ENCODE results near the gene LCOR. TPM values are rescaled to one million over a fixed set of nuclear protein-coding genes. Genes with fewer than 3 reads are reported as not detected.
"Not testable (repeated sequence)": the region's sequence is repeated elsewhere in the genome, so short reads cannot be mapped to it uniquely, and the experiment has no call there.

The LCOR gene
- polyA plus RNA-seq, 3 donors, result 28.9 to 30.5 (median 29.1) TPM

GRCh38 chr10:96832721-96833219 is 672 bp downstream of the LCOR start:
- peak in 10 of 11 donors; percentile 55 to 79 (median 72) for DNase-seq (ENCODE audit: extremely low read depth in 1 of 11, low read depth in 9 of 11, low spot score in 4 of 11)

GRCh38 chr10:96833220-96834001 is 1.3 kb downstream of the LCOR start:
- peak in 9 of 11 donors; percentile 10 to 44 (median 31) for DNase-seq (ENCODE audit: extremely low read depth in 1 of 11, low read depth in 9 of 11, low spot score in 4 of 11)

GRCh38 chr10:96834120-96834519 is 2.0 kb downstream of the LCOR start:
- DNase-seq (ENCODE audit: extremely low read depth in 1 of 11, low read depth in 9 of 11, low spot score in 4 of 11), result no peak

- DNase-seq (ENCODE audit: extremely low read depth in 1 of 11, low read depth in 9 of 11, low spot score in 4 of 11), result no peak
Measured at GRCh38 chr10:96835899-96836298, 3.8 kb downstream of the LCOR start.

GRCh38 chr10:96838529-96838928 is 6.4 kb downstream of the LCOR start:
- DNase-seq (ENCODE audit: extremely low read depth in 1 of 11, low read depth in 9 of 11, low spot score in 4 of 11), result no peak

- no peak for DNase-seq (ENCODE audit: extremely low read depth in 1 of 11, low read depth in 9 of 11, low spot score in 4 of 11)
Measured at GRCh38 chr10:96840841-96841518, 8.9 kb downstream of the LCOR start.

- DNase-seq (ENCODE audit: extremely low read depth in 1 of 11, low read depth in 9 of 11, low spot score in 4 of 11), result no peak
Measured at GRCh38 chr10:96842896-96843723, 11.0 kb downstream of the LCOR start.

- no peak for DNase-seq (ENCODE audit: extremely low read depth in 1 of 11, low read depth in 9 of 11, low spot score in 4 of 11)
Measured at GRCh38 chr10:96843823-96844222, 11.7 kb downstream of the LCOR start.

- DNase-seq (ENCODE audit: extremely low read depth in 1 of 11, low read depth in 9 of 11, low spot score in 4 of 11), result no peak
Measured at GRCh38 chr10:96846395-96846794, 14.3 kb downstream of the LCOR start.

GRCh38 chr10:96846926-96847325 is 14.8 kb downstream of the LCOR start:
- no peak for DNase-seq (ENCODE audit: extremely low read depth in 1 of 11, low read depth in 9 of 11, low spot score in 4 of 11)

- DNase-seq (ENCODE audit: extremely low read depth in 1 of 11, low read depth in 9 of 11, low spot score in 4 of 11), result not testable (repeated sequence)
Measured at GRCh38 chr10:96847356-96847755, 15.3 kb downstream of the LCOR start.

GRCh38 chr10:96850113-96850512 is 18.0 kb downstream of the LCOR start:
- DNase-seq (ENCODE audit: extremely low read depth in 1 of 11, low read depth in 9 of 11, low spot score in 4 of 11), result no peak

- no peak for DNase-seq (ENCODE audit: extremely low read depth in 1 of 11, low read depth in 9 of 11, low spot score in 4 of 11)
Measured at GRCh38 chr10:96850825-96851224, 18.7 kb downstream of the LCOR start.

- DNase-seq (ENCODE audit: extremely low read depth in 1 of 11, low read depth in 9 of 11, low spot score in 4 of 11), result no peak
Measured at GRCh38 chr10:96851281-96851680, 19.2 kb downstream of the LCOR start.

GRCh38 chr10:96856317-96856716 is 24.2 kb downstream of the LCOR start:
- no peak for DNase-seq (ENCODE audit: extremely low read depth in 1 of 11, low read depth in 9 of 11, low spot score in 4 of 11)

GRCh38 chr10:96857301-96858012 is 25.4 kb downstream of the LCOR start:
- no peak for DNase-seq (ENCODE audit: extremely low read depth in 1 of 11, low read depth in 9 of 11, low spot score in 4 of 11)

- no peak for DNase-seq (ENCODE audit: extremely low read depth in 1 of 11, low read depth in 9 of 11, low spot score in 4 of 11)
Measured at GRCh38 chr10:96858038-96858705, 26.1 kb downstream of the LCOR start.

GRCh38 chr10:96858706-96859050 is 26.6 kb downstream of the LCOR start:
- DNase-seq (ENCODE audit: extremely low read depth in 1 of 11, low read depth in 9 of 11, low spot score in 4 of 11), result no peak

Data from renal cortex interstitium (tissue), 11 donors.